Measurements from ENCODE around the gene PTPRM.

GRCh38 chr18:8030201-8030600 is 463.1 kb downstream of the PTPRM start:
- TF ChIP-seq ATF2 (CRISPR knock-in tag; IDR thresholded peaks at IDR 0.05; ENCODE audit: borderline replicate concordance, low read depth) (no peak), ZBTB43 (CRISPR knock-in tag; IDR thresholded peaks at IDR 0.05) (no peak), CTCF (IDR thresholded peaks at IDR 0.05) (no peak), MAX (CRISPR knock-in tag; IDR thresholded peaks at IDR 0.05) (no peak), SP1 (CRISPR knock-in tag; conservative IDR thresholded peaks at IDR 0.05) (no peak), NFATC4 (CRISPR knock-in tag; IDR thresholded peaks at IDR 0.05) (no peak), ZNF317 (CRISPR knock-in tag; IDR thresholded peaks at IDR 0.05; ENCODE audit: borderline replicate concordance, low read depth) (no peak), NFE2L1 (CRISPR knock-in tag; IDR thresholded peaks at IDR 0.05) (no peak), RELA (CRISPR knock-in tag; IDR thresholded peaks at IDR 0.05; ENCODE audit: borderline replicate concordance) (no peak)
- TF ChIP-seq, protein P1, sequence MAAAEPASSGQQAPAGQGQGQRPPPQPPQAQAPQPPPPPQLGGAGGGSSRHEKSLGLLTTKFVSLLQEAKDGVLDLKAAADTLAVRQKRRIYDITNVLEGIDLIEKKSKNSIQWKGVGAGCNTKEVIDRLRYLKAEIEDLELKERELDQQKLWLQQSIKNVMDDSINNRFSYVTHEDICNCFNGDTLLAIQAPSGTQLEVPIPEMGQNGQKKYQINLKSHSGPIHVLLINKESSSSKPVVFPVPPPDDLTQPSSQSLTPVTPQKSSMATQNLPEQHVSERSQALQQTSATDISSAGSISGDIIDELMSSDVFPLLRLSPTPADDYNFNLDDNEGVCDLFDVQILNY (CRISPR knock-in tag; IDR thresholded peaks at IDR 0.05): no peak
- TF ChIP-seq, protein P2, sequence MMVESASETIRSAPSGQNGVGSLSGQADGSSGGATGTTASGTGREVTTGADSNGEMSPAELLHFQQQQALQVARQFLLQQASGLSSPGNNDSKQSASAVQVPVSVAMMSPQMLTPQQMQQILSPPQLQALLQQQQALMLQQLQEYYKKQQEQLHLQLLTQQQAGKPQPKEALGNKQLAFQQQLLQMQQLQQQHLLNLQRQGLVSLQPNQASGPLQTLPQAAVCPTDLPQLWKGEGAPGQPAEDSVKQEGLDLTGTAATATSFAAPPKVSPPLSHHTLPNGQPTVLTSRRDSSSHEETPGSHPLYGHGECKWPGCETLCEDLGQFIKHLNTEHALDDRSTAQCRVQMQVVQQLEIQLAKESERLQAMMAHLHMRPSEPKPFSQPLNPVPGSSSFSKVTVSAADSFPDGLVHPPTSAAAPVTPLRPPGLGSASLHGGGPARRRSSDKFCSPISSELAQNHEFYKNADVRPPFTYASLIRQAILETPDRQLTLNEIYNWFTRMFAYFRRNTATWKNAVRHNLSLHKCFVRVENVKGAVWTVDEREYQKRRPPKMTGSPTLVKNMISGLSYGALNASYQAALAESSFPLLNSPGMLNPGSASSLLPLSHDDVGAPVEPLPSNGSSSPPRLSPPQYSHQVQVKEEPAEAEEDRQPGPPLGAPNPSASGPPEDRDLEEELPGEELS (CRISPR knock-in tag; IDR thresholded peaks at IDR 0.05): no peak
- TF ChIP-seq, protein P3, sequence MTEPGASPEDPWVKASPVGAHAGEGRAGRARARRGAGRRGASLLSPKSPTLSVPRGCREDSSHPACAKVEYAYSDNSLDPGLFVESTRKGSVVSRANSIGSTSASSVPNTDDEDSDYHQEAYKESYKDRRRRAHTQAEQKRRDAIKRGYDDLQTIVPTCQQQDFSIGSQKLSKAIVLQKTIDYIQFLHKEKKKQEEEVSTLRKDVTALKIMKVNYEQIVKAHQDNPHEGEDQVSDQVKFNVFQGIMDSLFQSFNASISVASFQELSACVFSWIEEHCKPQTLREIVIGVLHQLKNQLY (CRISPR knock-in tag; IDR thresholded peaks at IDR 0.05): no peak
- TF ChIP-seq, protein P4, sequence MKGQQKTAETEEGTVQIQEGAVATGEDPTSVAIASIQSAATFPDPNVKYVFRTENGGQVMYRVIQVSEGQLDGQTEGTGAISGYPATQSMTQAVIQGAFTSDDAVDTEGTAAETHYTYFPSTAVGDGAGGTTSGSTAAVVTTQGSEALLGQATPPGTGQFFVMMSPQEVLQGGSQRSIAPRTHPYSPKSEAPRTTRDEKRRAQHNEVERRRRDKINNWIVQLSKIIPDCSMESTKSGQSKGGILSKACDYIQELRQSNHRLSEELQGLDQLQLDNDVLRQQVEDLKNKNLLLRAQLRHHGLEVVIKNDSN (CRISPR knock-in tag; IDR thresholded peaks at IDR 0.05): no peak
- TF ChIP-seq, protein P5, sequence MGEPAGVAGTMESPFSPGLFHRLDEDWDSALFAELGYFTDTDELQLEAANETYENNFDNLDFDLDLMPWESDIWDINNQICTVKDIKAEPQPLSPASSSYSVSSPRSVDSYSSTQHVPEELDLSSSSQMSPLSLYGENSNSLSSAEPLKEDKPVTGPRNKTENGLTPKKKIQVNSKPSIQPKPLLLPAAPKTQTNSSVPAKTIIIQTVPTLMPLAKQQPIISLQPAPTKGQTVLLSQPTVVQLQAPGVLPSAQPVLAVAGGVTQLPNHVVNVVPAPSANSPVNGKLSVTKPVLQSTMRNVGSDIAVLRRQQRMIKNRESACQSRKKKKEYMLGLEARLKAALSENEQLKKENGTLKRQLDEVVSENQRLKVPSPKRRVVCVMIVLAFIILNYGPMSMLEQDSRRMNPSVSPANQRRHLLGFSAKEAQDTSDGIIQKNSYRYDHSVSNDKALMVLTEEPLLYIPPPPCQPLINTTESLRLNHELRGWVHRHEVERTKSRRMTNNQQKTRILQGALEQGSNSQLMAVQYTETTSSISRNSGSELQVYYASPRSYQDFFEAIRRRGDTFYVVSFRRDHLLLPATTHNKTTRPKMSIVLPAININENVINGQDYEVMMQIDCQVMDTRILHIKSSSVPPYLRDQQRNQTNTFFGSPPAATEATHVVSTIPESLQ (CRISPR knock-in tag; IDR thresholded peaks at IDR 0.05): no peak
